H9 (cell line): ENCODE results near the gene USP12. TPM values are rescaled to one million over a fixed set of nuclear protein-coding genes. Genes with fewer than 3 reads are reported as not detected.
A peak's percentile ranks its signal among the peaks of the same experiment; 100 is the strongest.

Source experiments
- DNase-seq: peaks from one replicate; pipeline ENCODE4 v3.0.0-alpha.2; 2017
- H2AFZ ChIP-seq: one replicate; pipeline ENCODE4 v1.6.1; 2013; ENCODE audit warnings: mild to moderate bottlenecking, low read length, control low read depth, moderate library complexity
- H2AK5ac ChIP-seq: 2 replicates; pipeline ENCODE4 v1.6.1; 2013; ENCODE audit warnings: low read length, control low read depth, mixed read lengths; ENCODE audit not compliant: insufficient read length
- H2BK120ac ChIP-seq: one replicate; pipeline ENCODE4 v1.6.1; 2013; ENCODE audit warnings: low read depth, mild to moderate bottlenecking, low read length, control low read depth, inconsistent platforms; ENCODE audit not compliant: poor library complexity, severe bottlenecking
- H2BK12ac ChIP-seq: 2 replicates; pipeline ENCODE4 v1.6.1; 2013; ENCODE audit warnings: low read length, control low read depth, mixed read lengths, low read depth; ENCODE audit not compliant: insufficient read length
- H2BK15ac ChIP-seq: 2 replicates; pipeline ENCODE4 v1.6.1; 2013; ENCODE audit warnings: low read depth, low read length, control low read depth
- H2BK20ac ChIP-seq: one replicate; pipeline ENCODE4 v1.6.1; 2013; ENCODE audit warnings: low read depth, mild to moderate bottlenecking, low read length, control low read depth, inconsistent platforms; ENCODE audit not compliant: poor library complexity, severe bottlenecking
- H2BK5ac ChIP-seq: 2 replicates; pipeline ENCODE4 v1.6.1; 2013; ENCODE audit warnings: low read length, control low read depth, mixed read lengths; ENCODE audit not compliant: insufficient read length
- H3K14ac ChIP-seq: 2 replicates; pipeline ENCODE4 v1.6.1; 2013; ENCODE audit warnings: low read length, control low read depth; ENCODE audit not compliant: insufficient read depth
- H3K18ac ChIP-seq: 2 replicates; pipeline ENCODE4 v1.6.1; 2013; ENCODE audit warnings: low read depth, mild to moderate bottlenecking, mixed read lengths, low read length, control low read depth; ENCODE audit not compliant: insufficient read length
- H3K23ac ChIP-seq: 2 replicates; pipeline ENCODE4 v1.6.1; 2013; ENCODE audit warnings: low read length, control low read depth, mixed read lengths, low read depth; ENCODE audit not compliant: insufficient read length
- H3K23me2 ChIP-seq: 2 replicates; pipeline ENCODE4 v1.6.1; 2013; ENCODE audit warnings: low read depth, mild to moderate bottlenecking, mixed read lengths, low read length, control low read depth; ENCODE audit not compliant: insufficient read length, poor library complexity, severe bottlenecking
- H3K27ac ChIP-seq: 2 replicates; pipeline ENCODE4 v1.5.1; 2013; ENCODE audit warnings: low read length, control low read depth, mixed read lengths, low read depth; ENCODE audit not compliant: insufficient read length
- H3K27me3 ChIP-seq: 2 replicates; pipeline ENCODE4 v1.6.1; 2013; ENCODE audit warnings: low read length, control low read depth, inconsistent platforms; ENCODE audit not compliant: insufficient read depth
- H3K4ac ChIP-seq: 2 replicates; pipeline ENCODE4 v1.6.1; 2013; ENCODE audit warnings: low read depth, mild to moderate bottlenecking, control low read depth, inconsistent platforms, low read length, moderate library complexity
- H3K4me1 ChIP-seq: 2 replicates; pipeline ENCODE4 v1.6.1; 2013; ENCODE audit warnings: low read length, control low read depth, inconsistent platforms; ENCODE audit not compliant: insufficient read depth
- H3K4me2 ChIP-seq: 2 replicates; pipeline ENCODE4 v1.6.1; 2013; ENCODE audit warnings: low read length, control low read depth, mixed read lengths; ENCODE audit not compliant: insufficient read length, insufficient read depth
- H3K56ac ChIP-seq: 2 replicates; pipeline ENCODE4 v1.6.1; 2013; ENCODE audit warnings: low read depth, mild to moderate bottlenecking, mixed read lengths, low read length, control low read depth; ENCODE audit not compliant: insufficient read length
- H3K79me1 ChIP-seq: 2 replicates; pipeline ENCODE4 v1.6.1; 2013; ENCODE audit warnings: low read depth, mild to moderate bottlenecking, moderate library complexity, low read length, control low read depth, inconsistent platforms; ENCODE audit not compliant: insufficient read depth, poor library complexity, severe bottlenecking
- H3K79me2 ChIP-seq: 2 replicates; pipeline ENCODE4 v1.6.1; 2013; ENCODE audit warnings: low read length, control low read depth, inconsistent platforms; ENCODE audit not compliant: insufficient read depth
- H3K9ac ChIP-seq: 2 replicates; pipeline ENCODE4 v1.6.1; 2013; ENCODE audit warnings: low read length, control low read depth, mixed read lengths; ENCODE audit not compliant: insufficient read length; ENCODE audit errors: extremely low read depth
- H3K9me3 ChIP-seq: one replicate; pipeline ENCODE4 v1.6.1; 2013; ENCODE audit warnings: low read depth, low read length, inconsistent platforms; ENCODE audit not compliant: control insufficient read depth
- H3T11ph ChIP-seq: one replicate; pipeline ENCODE4 v1.6.1; 2013; ENCODE audit warnings: mild to moderate bottlenecking, low read length, control low read depth, inconsistent platforms
- H4K20me1 ChIP-seq: one replicate; pipeline ENCODE4 v1.6.1; 2013; ENCODE audit not compliant: control insufficient read depth, insufficient read length, insufficient read depth
- H4K5ac ChIP-seq: 2 replicates; pipeline ENCODE4 v1.6.1; 2013; ENCODE audit warnings: low read depth, mild to moderate bottlenecking, mixed read lengths, low read length, control low read depth; ENCODE audit not compliant: insufficient read length
- H4K8ac ChIP-seq: replicated peaks from 2 replicates; pipeline ENCODE4 v1.6.1; 2013; ENCODE audit warnings: low read length, control low read depth, mixed read lengths, low read depth; ENCODE audit not compliant: insufficient read length
- H4K91ac ChIP-seq: 2 replicates; pipeline ENCODE4 v1.6.1; 2013; ENCODE audit warnings: low read depth, mild to moderate bottlenecking, moderate library complexity, mixed read lengths, low read length, control low read depth; ENCODE audit not compliant: insufficient read length
- H3K27ac Mint-ChIP-seq, 3 experiments: 2 replicates in 2 of 3; 3 replicates in 1 of 3; pipeline ENCODE4 v1.8.0; 2020 to 2021; ENCODE audit warnings: mixed read lengths in 3 of 3, mild to moderate bottlenecking in 1 of 3, moderate library complexity in 1 of 3
- H3K27me3 Mint-ChIP-seq: 2 replicates; pipeline ENCODE4 v1.8.0; 2021; ENCODE audit warnings: low read depth, mild to moderate bottlenecking, moderate library complexity, mixed read lengths
- H3K36me3 Mint-ChIP-seq, 3 experiments: 2 replicates in 2 of 3; 3 replicates in 1 of 3; pipeline ENCODE4 v1.8.0; 2020 to 2021; ENCODE audit warnings: low read depth in 3 of 3, mixed read lengths in 3 of 3; ENCODE audit not compliant: insufficient read depth in 1 of 3
- H3K4me1 Mint-ChIP-seq, 2 experiments: 2 replicates each; pipeline ENCODE4 v1.8.0; 2020; ENCODE audit warnings: mixed read lengths in 2 of 2
- H3K4me3 Mint-ChIP-seq, 2 experiments: 2 replicates in 1 of 2; 3 replicates in 1 of 2; pipeline ENCODE4 v1.8.0; 2020 to 2021; ENCODE audit warnings: mild to moderate bottlenecking in 2 of 2, mixed read lengths in 2 of 2, moderate library complexity in 1 of 2
- H3K9me3 Mint-ChIP-seq, 2 experiments: 2 replicates in 1 of 2; 3 replicates in 1 of 2; pipeline ENCODE4 v1.8.0; 2020; ENCODE audit warnings: mild to moderate bottlenecking in 2 of 2, mixed read lengths in 2 of 2, moderate library complexity in 1 of 2
- CTCF ChIP-seq: fragments of 200-600 bp; sonication (generic); conservative IDR thresholded peaks from 3 replicates; pipeline ENCODE4 v1.8.0; 2021; ENCODE audit warnings: antibody characterized with exemption, mild to moderate bottlenecking
- WGBS: extraction: QIAGEN DNeasy Blood & Tissue Kit; methylation state at CpG from one replicate; pipeline ENCODE4 v1.1.7; 2013; ENCODE audit warnings: missing lambda C conversion rate, low lambda C conversion rate, mixed read lengths; ENCODE audit not compliant: insufficient read length; ENCODE audit errors: extremely low coverage; 5-methylcytosine and 5-hydroxymethylcytosine counted together
- total RNA-seq: library from RNA; stranded (reverse); gene quantifications from 2 replicates; pipeline ENCODE4 v1.2.1, GENCODE V29; 2021

USP12 gene
- total RNA-seq, 1 experiment from 2014 or later, result 24.8 TPM

DNA sequence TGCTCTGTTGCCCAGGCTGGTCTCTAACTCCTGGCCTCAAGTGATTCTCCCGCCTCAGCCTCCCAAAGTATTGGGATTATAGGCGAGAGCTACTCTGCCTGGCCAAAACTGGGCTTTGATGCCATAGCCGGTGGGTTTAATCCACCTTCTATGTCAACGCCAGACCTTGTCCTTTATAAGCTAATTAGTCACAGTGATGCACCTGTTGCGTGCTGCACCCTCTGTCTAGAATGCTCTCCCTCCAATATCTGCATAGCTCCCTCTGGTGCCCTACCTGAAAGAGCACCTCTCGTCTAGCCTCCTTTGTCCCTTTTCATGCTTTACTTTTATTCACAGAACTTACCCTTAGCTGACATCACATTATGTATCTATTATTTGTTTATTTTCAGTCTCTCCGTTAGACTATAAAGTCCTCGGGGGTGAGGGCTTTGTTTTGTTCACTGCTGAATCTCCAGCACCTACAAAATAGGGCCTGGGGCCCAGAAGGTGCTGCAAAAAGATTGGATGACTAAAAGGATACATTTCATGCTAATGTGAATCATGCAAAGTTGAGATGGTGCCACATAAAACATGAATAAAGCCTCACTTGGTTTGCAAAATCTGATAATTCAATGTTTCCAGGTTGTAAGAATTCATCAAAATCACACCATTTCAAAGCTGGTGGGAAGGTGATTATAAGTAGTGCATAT is 148.1 kb downstream of the USP12 start:
- Histone ChIP-seq H3K9me3 (no peaks in the 10 kb centered on the region), H4K5ac (no peak overlapping the region), H2BK120ac (no peak overlapping the region), H3K79me2 (no peaks in the 10 kb centered on the region), H4K8ac (no peak overlapping the region), H3K56ac (no peak overlapping the region), H3K27ac (no peak overlapping the region), H2AK5ac (no peak overlapping the region), H3K79me1 (no peaks in the 10 kb centered on the region), H2BK20ac (no peak overlapping the region), H3T11ph (no peak overlapping the region), H3K4me1 (no peaks in the 10 kb centered on the region; the same call in 1 of the 2 replicates), H3K4me2 (no peak overlapping the region), H4K20me1 (no peaks in the 10 kb centered on the region), H3K27me3 (no peaks in the 10 kb centered on the region), H3K4ac (no peak overlapping the region), H3K14ac (no peak overlapping the region), H4K91ac (no peak overlapping the region), H2AFZ (no peak overlapping the region), H2BK12ac (no peak overlapping the region), H2BK15ac (no peak overlapping the region), H3K9ac (no peak overlapping the region), H3K23ac (no peak overlapping the region), H3K18ac (no peak overlapping the region), H3K23me2 (no peaks in the 10 kb centered on the region), H2BK5ac (no peak overlapping the region)
- Mint-ChIP-seq H3K27ac (no peak overlapping the region), H3K4me1 (peaks cover 14 to 15% of the 10 kb centered on the region in 2 experiments), H3K36me3 (peaks cover 0 to 4% (median 0%) of the 10 kb centered on the region in 3 experiments; a peak in 3 of 7 replicates), H3K4me3 (no peak overlapping the region), H3K9me3 (peaks cover 2 to 3% of the 10 kb centered on the region in 2 experiments; a peak in 2 of 5 replicates), H3K27me3 (peaks cover 3% of the 10 kb centered on the region; the same call in 1 of the 2 replicates)
- TF ChIP-seq CTCF, result peak; percentile 9; the same call in 1 of the 3 replicates
- peak; percentile 12 for DNase-seq
- WGBS, result no CpG with 5 or more reads among the region's 8 CpGs
